Urinary bladder (tissue), 4 donors: Measurements from ENCODE around the gene RLN1. TPM values are rescaled to one million over a fixed set of nuclear protein-coding genes. Genes with fewer than 3 reads are reported as not detected.
"Not testable (repeated sequence)": the region's sequence is repeated elsewhere in the genome, so short reads cannot be mapped to it uniquely, and the experiment has no call there.

Source experiments
- DNase-seq: peaks from one replicate; pipeline ENCODE4 v3.0.0-alpha.2; 2015; ENCODE audit errors: extremely low spot score
- H3K27ac ChIP-seq: one replicate; pipeline ENCODE4 v1.5.1; 2013; ENCODE audit warnings: low read depth, mild to moderate bottlenecking, moderate library complexity
- H3K36me3 ChIP-seq: one replicate; pipeline ENCODE4 v1.6.1; 2013; ENCODE audit warnings: mild to moderate bottlenecking, moderate library complexity; ENCODE audit not compliant: insufficient read depth
- H3K4me1 ChIP-seq: one replicate; pipeline ENCODE4 v1.6.1; 2013; ENCODE audit warnings: mild to moderate bottlenecking, moderate library complexity; ENCODE audit not compliant: insufficient read depth
- H3K4me3 ChIP-seq: one replicate; pipeline ENCODE4 v1.5.1; 2013; ENCODE audit warnings: low read depth, low read length
- WGBS: extraction: QIAGEN DNeasy Blood & Tissue Kit; methylation state at CpG from one replicate; pipeline ENCODE4 v1.1.7; 2013; 5-methylcytosine and 5-hydroxymethylcytosine counted together
- polyA plus RNA-seq: library from polyadenylated mRNA; stranded (reverse); fragments of 200-250 nt; gene quantifications from one replicate; pipeline ENCODE4 v1.2.3, GENCODE V29; 2013
- total RNA-seq: library from RNA; depleted of rRNA; stranded (reverse); fragments of >200 nt; gene quantifications from one replicate; pipeline ENCODE4 v1.2.3, GENCODE V29; 2014
- donor health status: healthy with polysubstance abuse.
- donor health status: healthy.

Gene RLN1
- total and polyA plus RNA-seq, 2 donors = 0.42 TPM; not detected in 1

DNA sequence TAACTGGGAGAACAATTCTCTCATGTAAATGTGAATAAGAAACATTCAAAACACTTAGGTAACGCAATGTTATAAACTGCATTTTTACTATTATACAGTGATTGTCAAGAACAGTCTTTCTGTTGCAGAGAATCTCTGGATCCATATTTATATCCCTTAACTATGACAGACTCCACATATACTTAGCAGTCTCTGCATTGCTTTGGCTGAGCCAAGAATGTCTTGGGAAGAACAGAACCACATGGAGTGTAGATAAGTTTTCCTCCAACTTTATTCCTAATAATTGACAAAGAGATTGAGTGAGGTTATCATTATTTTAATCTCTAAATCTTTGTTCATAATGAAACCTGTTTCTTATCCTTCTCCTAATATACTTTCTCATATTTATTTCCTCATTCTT lies 15.6 kb upstream of the RLN1 start:
- DNase-seq = no peak
- Histone ChIP-seq H3K4me1 (no peaks in the 10 kb centered on the region), H3K4me3 (no peak overlapping the region), H3K36me3 (no peaks in the 10 kb centered on the region), H3K27ac (no peak overlapping the region)
- 95% methylated on average over 1 of the region's 1 CpG for WGBS

DNA sequence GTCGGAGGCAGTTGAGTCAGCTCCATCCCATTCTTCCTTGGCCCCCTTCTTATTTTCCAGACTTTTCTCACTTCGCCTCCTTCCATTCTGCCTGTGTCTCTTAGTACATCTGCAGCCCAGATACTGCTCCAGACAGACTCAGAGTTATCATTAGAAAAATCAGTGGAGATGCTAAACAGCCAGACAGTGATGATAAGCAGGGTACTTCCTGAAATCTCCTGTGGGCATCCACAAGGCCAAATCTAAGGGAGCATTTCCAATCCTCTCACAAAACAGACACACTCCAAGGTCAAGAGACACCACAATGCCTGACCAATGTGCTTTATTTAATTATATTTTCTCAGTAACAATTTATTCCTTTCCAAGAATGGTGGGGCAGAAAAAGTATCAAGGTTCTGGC lies 14.5 kb upstream of the RLN1 start:
- Histone ChIP-seq H3K27ac (no peak overlapping the region), H3K36me3 (no peaks in the 10 kb centered on the region), H3K4me1 (no peaks in the 10 kb centered on the region), H3K4me3 (no peak overlapping the region)
- WGBS = 92% methylated on average over 2 of the region's 2 CpGs
- no peak for DNase-seq

DNA sequence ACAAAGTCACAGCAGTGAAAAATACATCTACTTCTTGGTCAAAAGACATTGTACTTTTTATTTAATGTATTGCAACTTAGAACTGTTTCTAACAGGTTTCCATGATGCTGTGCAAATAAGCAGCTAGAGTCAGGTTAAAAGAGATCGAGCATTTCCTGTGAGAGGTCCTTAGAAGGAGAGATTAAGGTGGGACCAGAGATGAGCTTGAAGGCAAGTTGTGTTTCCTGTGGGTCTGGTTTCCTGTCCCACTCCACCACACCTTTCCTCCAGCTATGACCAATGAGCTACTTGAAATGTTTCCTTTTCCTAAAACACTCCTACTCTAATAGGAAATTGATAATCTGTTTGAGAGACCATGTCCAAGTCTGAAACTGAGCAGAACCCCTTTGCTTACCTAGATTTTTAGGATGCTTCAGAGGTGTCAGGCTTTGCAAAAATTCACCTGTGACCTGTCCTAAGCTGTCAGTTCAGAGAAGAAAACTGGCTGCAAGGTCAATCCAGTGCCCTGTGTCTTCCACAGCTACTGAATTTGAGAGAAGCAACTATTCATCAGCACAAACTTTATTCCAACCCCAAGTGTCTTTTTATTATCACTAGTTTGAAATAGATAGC lies 13.1 kb upstream of the RLN1 start:
- H3K36me3 ChIP-seq = no peaks in the 10 kb centered on the region
- H3K4me1 ChIP-seq = no peaks in the 10 kb centered on the region
- 80% methylated on average over 1 of the region's 1 CpG for WGBS
- DNase-seq = no peak
- no peak overlapping the region for H3K4me3 ChIP-seq
- no peak overlapping the region for H3K27ac ChIP-seq

- no peak for DNase-seq
- H3K27ac ChIP-seq = no peak overlapping the region
- no peaks in the 10 kb centered on the region for H3K4me1 ChIP-seq
- no peak overlapping the region for H3K4me3 ChIP-seq
- H3K36me3 ChIP-seq = no peaks in the 10 kb centered on the region
- WGBS = 76% methylated on average over 4 of the region's 4 CpGs
Measured at GRCh38 chr9:5336688-5337087, 3.0 kb downstream of the RLN1 start.

GRCh38 chr9:5331276-5331675 lies 8.4 kb downstream of the RLN1 start:
- H3K36me3 ChIP-seq, H3K4me1 ChIP-seq, DNase-seq, H3K27ac ChIP-seq, H3K4me3 ChIP-seq: not testable (repeated sequence)
- WGBS = 80% methylated on average over 3 of the region's 3 CpGs

DNA sequence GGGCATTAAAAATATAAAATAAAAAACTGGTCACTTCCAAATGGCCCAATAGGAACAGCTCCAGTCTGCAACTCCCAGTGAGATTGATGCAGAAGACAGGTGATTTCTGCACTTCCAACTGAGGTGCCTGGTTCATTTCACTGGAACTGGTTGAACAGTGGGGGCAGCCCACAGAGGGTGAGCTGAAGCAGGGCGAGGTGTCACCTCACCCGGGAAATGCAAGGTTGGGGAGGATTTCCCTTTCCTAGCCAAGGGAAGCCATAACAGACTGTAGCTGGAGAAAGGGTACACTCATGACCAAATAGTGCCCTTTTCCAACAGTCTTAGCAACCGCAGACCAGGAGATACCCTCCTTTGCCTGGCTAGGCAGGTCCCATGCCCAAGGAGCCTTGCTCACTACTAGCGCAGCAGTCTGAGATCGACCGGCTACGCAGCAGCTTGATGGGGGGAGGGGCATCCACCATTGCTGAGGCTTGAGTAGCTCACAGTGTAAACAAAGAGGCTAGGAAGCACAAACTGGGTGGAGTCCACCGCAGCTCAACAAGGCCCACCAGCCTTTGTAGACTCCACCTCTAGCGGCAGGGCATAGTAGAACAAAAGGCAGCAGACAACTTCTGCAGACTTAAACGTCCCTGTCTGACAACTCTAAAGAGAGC lies 12.7 kb downstream of the RLN1 start:
- H3K27ac ChIP-seq = no peak overlapping the region
- H3K4me1 ChIP-seq = no peaks in the 10 kb centered on the region
- no peaks in the 10 kb centered on the region for H3K36me3 ChIP-seq
- 54% methylated on average over 10 of the region's 10 CpGs for WGBS
- peak; percentile 13 for DNase-seq
- H3K4me3 ChIP-seq = no peak overlapping the region

- H3K4me3 ChIP-seq = no peak overlapping the region
- no peaks in the 10 kb centered on the region for H3K36me3 ChIP-seq
- no peaks in the 10 kb centered on the region for H3K4me1 ChIP-seq
- DNase-seq = no peak
- H3K27ac ChIP-seq = no peak overlapping the region
Measured at GRCh38 chr9:5326187-5326586, 13.5 kb downstream of the RLN1 start.

- H3K36me3 ChIP-seq, H3K27ac ChIP-seq, H3K4me3 ChIP-seq, H3K4me1 ChIP-seq, DNase-seq: not testable (repeated sequence)
- WGBS = 83% methylated on average over 1 of the region's 1 CpG
Measured at GRCh38 chr9:5321601-5322000, 18.1 kb downstream of the RLN1 start.

DNA sequence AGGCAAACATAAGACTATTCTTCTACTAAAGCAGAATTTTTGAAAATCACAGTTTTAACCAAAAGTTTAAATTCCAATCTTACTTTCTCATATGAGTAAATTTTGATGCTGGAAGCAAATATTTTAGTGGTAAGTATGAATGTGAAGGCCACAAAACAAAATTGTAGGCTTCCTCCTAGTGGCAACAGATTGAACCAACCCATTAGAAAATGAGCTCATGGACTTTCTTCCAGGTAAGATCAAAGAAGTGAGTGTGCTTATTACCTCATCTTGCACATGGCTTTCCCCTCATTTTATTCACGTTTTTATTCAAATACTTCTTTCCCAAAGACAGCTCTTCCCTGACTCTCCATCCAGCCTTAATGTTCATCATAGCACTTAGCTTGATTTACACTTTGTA lies 18.6 kb downstream of the RLN1 start:
- no peak overlapping the region for H3K4me3 ChIP-seq
- no peak for DNase-seq
- H3K27ac ChIP-seq = no peak overlapping the region
- H3K36me3 ChIP-seq = no peaks in the 10 kb centered on the region
- WGBS = 37% methylated on average over 1 of the region's 1 CpG
- no peaks in the 10 kb centered on the region for H3K4me1 ChIP-seq

DNA sequence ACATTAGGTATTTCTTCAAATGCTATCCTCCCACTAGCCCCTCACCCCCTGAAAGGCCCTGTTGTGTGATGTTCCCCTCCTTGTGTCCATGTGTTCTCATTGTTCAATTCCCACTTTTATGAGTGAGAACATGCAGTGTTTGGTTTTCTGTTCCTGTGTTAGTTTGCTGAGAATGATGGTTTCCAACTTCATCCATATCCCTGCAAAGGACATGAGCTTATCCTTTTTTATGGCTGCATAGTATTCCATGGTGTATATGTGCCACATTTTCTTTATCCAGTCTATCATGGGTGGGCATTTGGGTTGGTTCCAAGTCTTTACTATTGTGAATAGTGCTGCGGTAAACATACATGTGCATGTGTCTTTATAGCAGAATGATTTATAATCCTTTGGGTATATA lies 23.3 kb downstream of the RLN1 start:
- H3K4me3 ChIP-seq, H3K36me3 ChIP-seq, H3K27ac ChIP-seq, H3K4me1 ChIP-seq, DNase-seq: not testable (repeated sequence)
- WGBS = 94% methylated on average over 1 of the region's 1 CpG

DNA sequence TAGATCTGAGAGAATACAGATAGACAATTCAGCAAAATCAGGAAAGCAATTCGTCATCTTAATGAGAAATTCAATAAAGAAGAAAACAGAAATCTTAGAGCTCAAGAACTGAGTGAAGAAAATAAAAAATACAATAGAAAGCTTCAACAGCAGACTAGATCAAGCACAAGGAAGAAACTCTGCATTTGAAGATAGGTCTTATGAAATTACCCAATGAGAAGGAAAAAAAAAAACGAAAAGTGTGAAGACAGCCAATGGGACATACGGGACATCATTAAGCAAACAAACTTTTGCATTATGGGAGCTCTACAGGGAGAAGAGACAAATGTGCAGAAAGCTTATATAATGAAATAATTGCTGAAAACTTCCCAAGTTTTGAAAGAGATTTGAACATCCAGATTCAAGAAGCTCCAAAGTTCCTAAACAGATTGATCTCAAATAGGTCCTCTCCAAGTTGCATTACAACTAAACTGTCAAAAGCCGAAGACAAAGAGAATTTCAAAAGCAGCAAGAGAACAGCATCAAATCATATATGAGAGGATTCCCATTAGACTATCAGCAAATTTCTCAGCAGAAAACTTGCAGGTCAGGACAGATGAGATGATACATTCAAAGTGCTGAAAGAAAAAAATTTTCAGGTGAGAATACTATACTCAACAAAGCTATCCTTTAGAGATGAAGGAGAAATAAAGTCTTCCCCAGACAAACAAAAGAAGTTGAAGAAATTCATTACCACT lies 24.3 kb downstream of the RLN1 start:
- no peak overlapping the region for H3K27ac ChIP-seq
- H3K4me3 ChIP-seq = no peak overlapping the region
- DNase-seq = no peak
- 54% methylated on average over 4 of the region's 4 CpGs for WGBS
- H3K4me1 ChIP-seq = no peaks in the 10 kb centered on the region
- no peaks in the 10 kb centered on the region for H3K36me3 ChIP-seq

DNA sequence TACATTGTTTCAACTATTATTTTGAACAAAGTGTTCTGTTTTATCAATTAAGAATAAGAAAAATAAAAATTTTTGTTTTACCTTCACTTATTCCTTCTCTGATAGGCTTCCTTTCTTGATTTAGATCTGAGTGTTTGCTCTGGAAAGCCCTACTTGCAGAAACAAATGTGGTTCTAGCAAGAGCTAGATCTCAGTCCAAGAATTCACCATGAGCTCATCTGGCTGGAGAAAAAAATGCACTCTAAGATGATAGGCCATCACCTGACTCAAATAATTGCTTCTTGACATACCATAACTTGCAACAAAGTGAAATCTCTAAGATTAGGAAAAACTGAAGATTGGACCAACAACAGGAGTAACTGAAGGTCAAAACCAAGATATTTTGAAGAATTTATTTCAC lies 28.8 kb downstream of the RLN1 start:
- no peaks in the 10 kb centered on the region for H3K4me1 ChIP-seq
- DNase-seq = no peak
- no peak overlapping the region for H3K4me3 ChIP-seq
- no peak overlapping the region for H3K27ac ChIP-seq
- no peaks in the 10 kb centered on the region for H3K36me3 ChIP-seq

DNA sequence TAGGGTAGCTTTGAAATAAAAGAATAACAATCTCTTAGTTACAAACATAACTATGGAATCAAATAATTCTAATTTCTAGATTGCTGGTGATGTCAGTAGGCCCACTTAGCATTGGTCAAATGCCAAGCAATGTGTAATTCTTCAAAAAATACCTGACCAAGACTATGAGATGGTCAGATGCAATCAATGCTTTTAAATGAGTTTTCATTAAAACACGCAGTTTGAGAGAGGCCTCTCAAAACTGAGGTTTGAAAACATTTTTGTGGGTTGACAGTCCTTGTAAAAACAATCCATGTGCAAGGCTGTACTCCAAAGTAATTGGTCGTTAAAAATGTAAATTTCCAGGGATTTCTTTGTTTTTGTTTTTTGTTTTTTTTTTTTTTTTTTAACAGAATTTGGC lies 33.9 kb downstream of the RLN1 start:
- DNase-seq = no peak
- 75% methylated on average over 2 of the region's 2 CpGs for WGBS
- Histone ChIP-seq H3K4me1 (no peaks in the 10 kb centered on the region), H3K4me3 (no peak overlapping the region), H3K36me3 (no peaks in the 10 kb centered on the region), H3K27ac (no peak overlapping the region)
